ELR (cell line): ENCODE measurements around the gene PTPRT.

Experiments
- DNase-seq: peaks from one replicate; pipeline ENCODE4 v3.0.0-alpha.2; 2015; ENCODE audit warnings: low read depth

Gene PTPRT

DNA sequence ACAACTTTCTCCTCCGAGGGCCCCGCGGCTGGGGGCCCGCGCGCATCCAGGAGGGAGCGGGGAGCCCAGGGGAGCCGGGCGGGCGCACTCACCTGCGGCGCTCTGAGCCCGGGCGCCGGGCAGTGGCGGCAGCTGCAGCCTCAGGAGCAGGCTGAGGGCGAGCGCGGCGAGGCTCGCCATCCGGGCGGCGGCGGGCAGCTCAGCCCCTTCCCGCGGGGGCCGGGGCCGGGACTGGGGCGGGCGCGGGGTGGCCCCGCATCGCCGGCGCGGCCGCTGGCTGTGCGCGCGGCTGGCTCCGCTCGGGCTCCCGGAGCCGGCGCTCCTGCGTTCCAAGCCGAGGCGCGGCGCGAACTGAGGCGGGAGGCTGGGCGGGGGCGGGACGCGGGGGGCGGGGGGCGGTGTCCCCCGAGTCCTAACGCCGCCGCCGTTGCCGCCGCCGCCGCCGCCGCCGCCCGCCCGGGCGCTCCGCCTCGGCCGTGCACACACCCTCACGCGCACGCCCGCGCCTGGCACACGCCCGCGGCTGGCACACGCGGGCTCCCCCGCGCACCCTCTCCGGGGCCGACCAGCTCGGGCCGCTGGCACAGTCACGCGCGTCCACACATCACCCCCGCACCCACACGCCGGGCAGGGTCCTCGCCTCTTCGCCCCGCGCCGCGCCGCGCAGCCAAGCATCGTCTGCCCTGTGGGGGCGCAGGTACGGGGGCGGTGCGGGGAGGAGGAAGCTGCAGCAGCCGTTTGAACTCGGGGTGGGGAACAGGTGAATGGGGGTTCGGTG lies at the start of gene PTPRT:
Gene PTPRT, minus strand, starts transcription at position 353 of the 778 bp plus-strand sequence. Its CDS starts 173 bp downstream, at position 180.
- DNase-seq, result no peak

- peak; percentile 16 for DNase-seq
Observed at GRCh38 chr20:43238833-43239232, 49.1 kb upstream of the PTPRT start.

DNA sequence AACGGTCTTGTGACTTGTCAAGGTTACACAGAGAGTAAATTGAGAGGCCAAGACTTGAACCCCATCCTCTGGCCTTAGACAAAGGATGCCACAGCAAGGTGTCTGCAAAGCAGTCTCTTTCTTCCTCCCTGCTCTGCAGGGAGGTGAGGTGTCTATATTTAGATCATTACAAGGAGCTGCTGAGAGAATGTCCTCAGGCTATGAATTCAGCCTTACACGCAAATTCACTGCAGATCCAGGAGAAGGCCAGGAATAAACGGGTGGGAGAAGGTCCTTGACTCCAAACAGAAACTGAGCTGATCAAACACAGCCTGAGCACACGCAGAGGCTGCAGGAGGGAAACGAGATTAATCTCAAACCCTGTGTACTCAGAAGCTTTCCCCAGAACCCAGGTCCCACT lies 48.6 kb upstream of the PTPRT start:
- no peak for DNase-seq

- no peak for DNase-seq
Observed at GRCh38 chr20:43237651-43238168, 48.0 kb upstream of the PTPRT start.

- DNase-seq, result no peak
Observed at GRCh38 chr20:43235998-43236397, 46.3 kb upstream of the PTPRT start.

DNA sequence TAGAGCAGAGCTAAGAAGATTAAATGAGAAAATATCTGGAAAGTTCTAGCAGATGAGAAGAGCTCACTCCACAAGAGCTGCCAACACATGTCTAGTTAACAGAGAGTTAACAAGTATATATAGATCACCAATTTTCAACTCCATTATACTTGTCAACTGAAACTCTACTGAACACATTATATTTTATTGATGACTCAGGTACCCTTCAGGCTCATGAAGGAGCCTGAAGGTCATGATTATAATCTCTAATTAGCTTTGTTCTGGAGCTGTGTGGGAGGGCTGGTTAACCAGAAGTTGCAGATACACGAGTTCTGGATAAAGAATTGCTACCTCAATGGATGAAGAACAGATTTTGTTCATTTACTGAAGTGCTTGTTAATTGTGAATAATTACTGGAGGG lies 42.1 kb upstream of the PTPRT start:
- DNase-seq, result no peak

GRCh38 chr20:43229696-43230095 lies 40.0 kb upstream of the PTPRT start:
- no peak for DNase-seq

GRCh38 chr20:43220612-43221011 lies 30.9 kb upstream of the PTPRT start:
- peak; percentile 11 for DNase-seq

- DNase-seq, result no peak
Observed at GRCh38 chr20:43210901-43211300, 21.2 kb upstream of the PTPRT start.

DNA sequence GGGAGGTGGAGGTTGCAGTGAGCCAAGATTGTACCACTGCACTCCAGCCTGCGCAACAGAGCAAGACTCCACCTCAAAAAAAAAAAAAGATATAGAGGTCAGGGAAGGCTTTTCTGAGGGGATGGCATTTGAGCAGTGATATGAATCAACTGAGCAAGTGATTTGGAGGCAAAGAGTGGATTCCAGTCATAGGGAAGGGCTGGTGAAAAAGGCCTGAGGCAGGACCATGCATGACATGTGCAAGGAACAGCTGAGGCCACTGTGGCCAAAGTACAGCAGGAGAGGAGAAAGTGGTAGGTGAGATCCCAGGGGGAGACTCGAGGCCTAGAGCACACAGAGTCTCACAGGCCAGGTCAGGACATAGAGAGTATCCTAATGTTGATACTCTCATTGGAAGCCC lies 20.1 kb upstream of the PTPRT start:
- no peak for DNase-seq

DNA sequence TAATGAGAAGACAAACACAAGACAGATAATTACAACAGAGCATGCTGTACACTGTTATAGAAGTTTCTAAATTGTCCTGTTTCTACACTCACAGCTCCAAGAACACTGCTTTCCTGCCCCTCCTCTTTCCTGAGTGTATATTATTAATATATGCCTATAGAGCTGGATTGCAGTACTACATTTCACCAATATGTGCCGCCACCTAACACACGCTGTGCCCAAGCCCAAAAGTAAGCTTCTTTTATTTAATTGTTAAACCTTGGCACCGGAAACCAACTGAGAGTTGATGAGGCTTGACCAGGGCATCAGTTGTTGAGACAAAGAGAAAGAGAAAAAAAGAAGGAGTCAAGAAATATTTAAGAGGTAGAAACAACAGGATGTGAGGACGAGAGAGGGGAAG lies 16.0 kb upstream of the PTPRT start:
- DNase-seq, result no peak

DNA sequence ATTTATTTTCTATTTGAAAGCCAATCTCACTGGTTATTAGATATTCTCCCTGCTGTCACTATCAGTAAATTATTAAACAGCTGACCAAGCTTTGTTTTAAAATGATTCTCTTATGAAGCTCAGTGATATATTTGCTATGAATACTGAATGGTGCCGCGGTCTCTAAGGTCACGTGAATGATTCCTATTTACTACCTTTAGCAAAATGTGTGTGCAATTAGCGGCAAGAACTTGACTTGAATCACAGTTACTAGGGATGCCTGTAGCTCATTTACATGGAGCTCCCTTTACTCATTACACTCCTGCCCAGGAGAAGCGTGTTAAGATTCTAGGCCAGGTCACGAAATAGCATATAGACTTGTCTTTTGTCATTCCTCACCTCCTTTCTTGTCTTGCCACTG lies 12.4 kb upstream of the PTPRT start:
- no peak for DNase-seq

DNA sequence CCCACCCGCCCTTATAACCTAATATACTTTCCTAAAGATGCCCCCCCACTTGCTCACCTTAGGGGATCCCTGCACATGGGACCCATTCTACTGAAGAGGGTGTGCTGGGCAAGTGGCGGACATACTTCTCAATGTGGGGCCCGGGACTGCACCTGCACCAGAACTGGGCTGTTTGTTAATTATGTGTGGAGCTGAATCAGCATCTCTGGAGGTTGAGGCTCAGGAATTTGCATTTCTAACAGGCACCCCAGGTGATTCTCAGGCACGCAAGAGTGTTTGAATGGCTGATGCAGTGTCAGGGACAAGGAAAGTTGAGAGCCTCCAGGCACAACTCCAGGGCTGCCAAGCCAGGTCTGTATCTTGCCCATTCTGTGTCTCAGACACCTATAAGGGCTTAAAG lies 8.9 kb upstream of the PTPRT start:
- DNase-seq, result no peak

DNA sequence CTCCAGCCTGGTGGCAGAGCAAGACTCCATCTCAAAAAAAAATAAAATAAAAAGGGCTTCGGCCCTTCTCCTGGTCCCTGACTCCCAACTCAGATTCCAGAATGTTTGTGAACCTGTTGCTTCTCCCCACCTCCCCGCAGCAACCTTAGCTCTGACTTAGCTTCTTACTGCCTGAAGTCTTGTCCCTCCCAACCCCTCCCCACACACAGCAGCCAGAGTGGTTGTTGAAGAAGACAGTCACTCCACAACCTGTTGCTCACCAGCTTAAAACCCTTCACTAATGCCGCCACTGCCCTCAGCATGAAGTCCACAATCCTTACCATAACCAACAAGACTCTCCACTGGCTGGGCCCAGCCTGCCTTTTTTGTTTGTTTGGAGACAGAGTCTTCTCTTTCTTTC lies 6.5 kb upstream of the PTPRT start:
- DNase-seq, result no peak

DNA sequence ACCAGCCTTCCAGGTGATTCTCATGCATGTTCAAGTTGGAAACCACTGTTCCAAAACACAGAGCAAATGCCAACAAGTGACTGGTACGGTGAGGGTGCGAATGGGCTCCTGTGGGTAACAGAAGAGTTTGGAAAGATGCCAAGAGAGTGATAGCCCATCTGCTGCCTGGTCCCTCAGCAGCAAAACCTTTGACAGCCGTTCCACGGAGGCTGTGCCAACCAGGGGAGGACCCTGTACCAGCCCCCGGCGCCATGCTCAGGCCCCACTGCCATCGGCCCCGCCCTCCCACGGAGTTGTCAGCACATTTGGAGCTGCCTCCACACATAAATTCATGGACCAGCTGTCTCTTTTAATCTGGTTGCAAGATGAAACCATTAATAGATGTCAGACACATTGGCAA lies 4.4 kb upstream of the PTPRT start:
- DNase-seq, result no peak

- no peak for DNase-seq
Observed at GRCh38 chr20:43193443-43193842, 3.7 kb upstream of the PTPRT start.

DNA sequence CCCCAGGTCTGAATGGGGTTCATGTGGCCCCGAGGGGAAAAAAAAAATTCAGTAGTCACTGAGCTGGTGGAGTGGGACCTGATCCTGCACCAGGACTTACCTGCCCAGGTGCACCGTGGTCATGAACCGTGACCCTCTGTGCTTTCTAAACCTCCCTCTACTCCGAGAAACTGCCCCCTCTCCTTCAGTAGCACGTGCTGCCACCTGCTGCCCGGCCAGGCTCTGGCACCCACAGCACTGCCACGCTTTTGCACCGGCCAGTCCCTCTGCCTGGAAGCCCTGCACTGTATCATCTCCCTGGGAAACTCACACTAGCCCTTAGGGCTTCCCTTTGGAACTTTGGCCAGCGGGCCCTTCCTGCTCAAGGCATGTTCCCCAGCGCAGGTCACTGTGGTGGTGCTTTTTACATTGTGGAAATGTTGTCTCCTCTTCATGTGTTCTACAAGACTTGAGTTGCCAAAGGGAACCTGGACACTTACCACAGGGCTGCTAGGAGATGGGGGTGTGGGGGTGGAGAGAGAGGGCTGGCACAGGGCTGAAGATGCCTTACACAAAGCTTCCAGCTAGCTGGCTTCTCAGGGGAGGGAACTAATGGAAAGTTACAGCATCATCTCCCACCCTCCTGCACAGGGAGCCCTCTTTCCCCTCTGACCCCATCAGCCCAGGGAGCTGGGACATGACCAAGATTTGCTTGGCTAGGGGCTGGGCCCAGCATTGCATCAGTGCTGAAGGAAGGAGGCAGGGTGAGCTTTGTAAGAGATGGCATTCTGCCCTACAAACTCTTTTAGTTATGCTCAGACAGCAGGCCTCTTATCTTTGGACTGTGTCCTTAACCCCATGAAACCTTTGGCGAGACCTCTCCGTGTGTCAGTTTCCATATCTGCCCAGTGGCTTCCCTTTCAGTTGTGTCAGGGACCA lies 2.5 kb upstream of the PTPRT start:
- peak; percentile 29 for DNase-seq

DNA sequence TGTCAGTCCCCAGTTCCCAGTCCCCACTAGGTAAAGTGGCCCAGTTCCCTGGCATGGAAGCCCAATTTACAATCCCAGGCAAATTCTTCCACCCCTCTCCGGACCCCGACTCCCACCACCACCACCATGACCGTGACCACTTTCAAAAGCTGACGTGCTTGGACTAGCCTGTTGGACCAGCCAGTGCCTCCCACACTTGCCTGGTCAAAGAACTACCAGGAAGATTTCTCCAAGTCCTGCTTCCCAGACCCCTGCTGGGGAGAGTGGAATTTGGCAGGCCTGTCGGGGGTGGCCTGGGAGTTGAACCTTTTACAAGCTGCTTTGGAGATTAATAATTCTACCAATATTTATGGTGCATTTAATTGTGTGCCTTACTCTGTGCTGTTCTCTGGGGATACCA lies 1.4 kb upstream of the PTPRT start:
- no peak for DNase-seq

- no peak for DNase-seq
Observed at GRCh38 chr20:43190332-43190953, 737 bp upstream of the PTPRT start.

DNA sequence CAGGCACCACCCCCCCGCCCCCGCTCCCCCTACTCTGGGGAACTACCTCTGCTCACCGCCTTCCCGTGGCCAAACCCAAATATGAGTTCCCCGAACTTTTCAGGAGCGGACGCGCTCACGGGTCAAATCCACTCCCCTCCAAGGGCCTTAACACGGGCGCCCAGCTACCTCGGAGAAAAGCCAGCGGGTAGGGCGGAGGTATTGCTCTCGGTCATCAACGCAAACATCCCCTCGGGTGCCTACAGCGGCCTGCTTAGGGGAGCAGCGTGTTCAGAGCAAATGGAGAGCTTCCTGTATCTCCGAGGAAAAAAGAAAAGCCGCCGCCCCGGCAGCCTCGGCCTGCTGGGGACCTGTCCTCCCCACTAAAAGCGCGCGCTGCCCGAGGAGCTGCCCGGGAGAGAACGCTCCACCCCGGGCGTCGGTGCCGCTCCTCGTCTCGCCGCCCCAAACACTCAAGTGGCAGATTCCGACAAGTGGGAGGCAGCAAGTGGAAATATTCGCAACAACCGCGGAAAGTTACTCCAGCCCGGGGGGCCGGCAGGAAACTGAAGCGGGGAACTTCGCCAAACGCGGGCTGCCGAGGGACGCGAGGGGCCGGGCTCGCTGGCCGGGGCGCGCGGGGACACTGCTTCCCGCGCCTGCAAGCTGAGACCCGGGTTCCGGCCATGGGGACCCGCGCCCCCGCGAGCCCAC lies 699 bp downstream of the PTPRT start:
- DNase-seq, result no peak

DNA sequence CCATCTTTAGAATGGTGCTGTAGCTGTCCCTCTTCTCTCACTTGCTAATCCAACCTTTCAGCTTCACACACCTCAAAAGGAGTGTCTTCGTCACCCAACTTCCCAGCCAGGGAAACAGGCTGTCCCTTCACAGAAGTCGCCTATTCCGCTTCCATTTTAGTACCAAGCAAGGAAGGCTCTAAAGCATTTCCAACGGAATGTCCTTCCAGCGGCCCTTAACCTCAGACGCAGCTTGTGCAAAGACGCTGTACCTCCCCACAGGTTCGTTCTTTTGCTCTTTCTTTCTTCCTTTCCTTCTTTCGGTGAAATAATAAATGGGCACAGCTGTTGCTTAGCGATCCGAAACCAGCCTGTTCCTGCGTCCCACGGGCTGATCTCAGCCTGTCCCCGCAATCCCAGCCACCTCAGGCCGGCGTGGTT lies 1.5 kb downstream of the PTPRT start:
- no peak for DNase-seq
